Endothelial cell of umbilical vein (primary cell): ENCODE data around the gene FBLIM1. TPM values are rescaled to one million over a fixed set of nuclear protein-coding genes. Genes with fewer than 3 reads are reported as not detected.

ENCODE experiments used
- BruUV-seq: library from RNA; stranded (reverse); fragments of 400-500 nt; replicated peaks from 2 replicates; lab custom pipeline; 2021; lab: Mats Ljungman, UMichigan
- CTCF ChIA-PET: fragments of 300-600, 350-600 bp; sonication (Branson Sonifier 250); formaldehyde crosslinking; loops from one replicate; lab custom pipeline; 2021; ENCODE audit warnings: antibody characterized with exemption, inconsistent platforms; lab: Charles Lee
- POLR2A ChIA-PET: fragments of 300-600, 350-600 bp; sonication (Branson Sonifier 250); formaldehyde crosslinking; loops from one replicate; lab custom pipeline; 2021; ENCODE audit warnings: antibody characterized with exemption, inconsistent platforms; lab: Charles Lee
- DNase-seq: peaks from one replicate; pipeline ENCODE4 v3.0.0-alpha.2; 2011; ENCODE audit warnings: low read depth, low spot score
- FAIRE-seq: peaks from 2 replicates; lab custom pipeline; 2011; peaks lifted over from hg19 to GRCh38; lab: Jason Lieb, UNC
- H2AFZ ChIP-seq: 2 replicates; pipeline ENCODE4 v1.6.0; 2012; ENCODE audit warnings: low read depth, low read length, control low read depth, inconsistent platforms
- H3K27ac ChIP-seq: 2 replicates; pipeline ENCODE4 v1.5.1; 2011; ENCODE audit warnings: low read depth, mild to moderate bottlenecking, control low read depth, low read length, moderate library complexity; ENCODE audit not compliant: insufficient read depth
- H3K27me3 ChIP-seq, 2 experiments: 2 replicates each; pipeline versions ENCODE4 v1.6.0 to v1.6.1; 2011; ENCODE audit warnings: low read length in 2 of 2, mixed read lengths in 1 of 2; ENCODE audit not compliant: control insufficient read depth in 2 of 2, insufficient read depth in 2 of 2
- H3K36me3 ChIP-seq, 2 experiments: 2 replicates in 1 of 2; 3 replicates in 1 of 2; pipeline ENCODE4 v1.5.1; 2011; ENCODE audit warnings: low read length in 2 of 2, mild to moderate bottlenecking in 1 of 2, moderate library complexity in 1 of 2; ENCODE audit not compliant: control insufficient read depth in 2 of 2, insufficient read depth in 2 of 2; ENCODE audit errors: extremely low read depth in 1 of 2
- H3K4me1 ChIP-seq: 3 replicates; pipeline ENCODE4 v1.5.1; 2011; ENCODE audit warnings: mild to moderate bottlenecking, low read length; ENCODE audit not compliant: control insufficient read depth, insufficient read depth; ENCODE audit errors: extremely low read depth
- H3K4me2 ChIP-seq: 2 replicates; pipeline ENCODE4 v1.6.1; 2011; ENCODE audit warnings: low read length, control low read depth, mixed read lengths; ENCODE audit not compliant: insufficient read depth
- H3K4me3 ChIP-seq, 3 experiments: fragments of 200-600 bp in 1 of 3; sonication (generic), shearing (Covaris generic) in 1 of 3; replicated peaks in 1 of 3; 2 replicates each; pipeline ENCODE4 v1.5.1; 2011 to 2016; ENCODE audit warnings: control low read depth in 3 of 3, low read length in 3 of 3, mild to moderate bottlenecking in 2 of 3, inconsistent platforms in 1 of 3, low read depth in 1 of 3, moderate library complexity in 1 of 3; ENCODE audit not compliant: insufficient read depth in 1 of 3
- H3K79me2 ChIP-seq: 2 replicates; pipeline ENCODE4 v1.6.0; 2012; ENCODE audit warnings: low read length, inconsistent platforms; ENCODE audit not compliant: control insufficient read depth, insufficient read depth
- H3K9ac ChIP-seq: replicated peaks from 2 replicates; pipeline ENCODE3; 2011; ENCODE audit warnings: low read length, control low read depth; ENCODE audit not compliant: insufficient read depth; ENCODE audit errors: extremely low read depth
- H3K9me1 ChIP-seq: replicated peaks from 3 replicates; pipeline ENCODE4 v1.6.0; 2011; ENCODE audit warnings: mild to moderate bottlenecking, low read length; ENCODE audit not compliant: control insufficient read depth, insufficient read depth; ENCODE audit errors: extremely low read depth
- H3K9me3 ChIP-seq: replicated peaks from 2 replicates; pipeline ENCODE4 v1.5.1; 2012; ENCODE audit warnings: low read length, inconsistent platforms; ENCODE audit not compliant: control insufficient read depth, insufficient read depth
- H4K20me1 ChIP-seq: replicated peaks from 2 replicates; pipeline ENCODE3; 2011; ENCODE audit warnings: mild to moderate bottlenecking, low read length; ENCODE audit not compliant: control insufficient read depth, insufficient read depth; ENCODE audit errors: extremely low read depth
- EZH2 ChIP-seq: IDR thresholded peaks from 2 replicates; pipeline ENCODE4 v1.6.1; 2012; ENCODE audit warnings: borderline replicate concordance, low read depth, mild to moderate bottlenecking, moderate library complexity, low read length, inconsistent platforms; ENCODE audit not compliant: severe bottlenecking
- FOS ChIP-seq: IDR thresholded peaks from 2 replicates; pipeline ENCODE4 v1.6.1; 2011; ENCODE audit warnings: mild to moderate bottlenecking, low read length, moderate library complexity, borderline replicate concordance; ENCODE audit not compliant: insufficient read depth
- GATA2 ChIP-seq: IDR thresholded peaks from 2 replicates; pipeline ENCODE4 v1.7.0; 2011; ENCODE audit warnings: low read depth, mild to moderate bottlenecking, moderate library complexity, mixed read lengths, low read length; ENCODE audit not compliant: insufficient read length, insufficient read depth
- JUN ChIP-seq: IDR thresholded peaks from 2 replicates; pipeline ENCODE4 v1.6.1; 2011; ENCODE audit warnings: borderline replicate concordance, low read depth; ENCODE audit not compliant: insufficient read length, insufficient read depth
- MAX ChIP-seq: IDR thresholded peaks from 2 replicates; pipeline ENCODE4 v1.6.1; 2011; ENCODE audit not compliant: insufficient read depth, insufficient read length
- MYC ChIP-seq: IDR thresholded peaks from one replicate; pipeline ENCODE4 v1.6.1; 2011; ENCODE audit warnings: mild to moderate bottlenecking, low read depth, low read length
- POLR2A ChIP-seq: IDR thresholded peaks from 2 replicates; pipeline ENCODE4 v1.6.1; 2012; ENCODE audit warnings: low read depth, mild to moderate bottlenecking, control low read depth, low read length
- POLR2AphosphoS5 ChIP-seq: IDR thresholded peaks from 2 replicates; pipeline ENCODE4 v1.6.1; 2012; ENCODE audit warnings: low read depth, mild to moderate bottlenecking, control low read depth, low read length, moderate library complexity; ENCODE audit not compliant: insufficient read depth
- dilution Hi-C: fragments of 300-500 bp; cut with MboI; formaldehyde crosslinking; loops from one replicate; pipeline ENCODE4 v1.15.0; 2019; ENCODE audit warnings: low sequenced_read_pairs; ENCODE audit not compliant: extremely low pct_ligation_motif_present
- intact Hi-C: fragments of 100-400 bp; cut with micrococcal nuclease; formaldehyde crosslinking; loops from one replicate; pipeline ENCODE4 v1.10.0; 2022
- polyA plus RNA-seq, 4 experiments: library from polyadenylated mRNA; depleted of rRNA in 3 of 4; stranded (reverse) in 3 of 4; unstranded in 1 of 4; fragments of >200 nt; gene quantifications; 2 replicates each; pipeline versions ENCODE4 v1.2.1 to v1.2.3, GENCODE V29; 2011 to 2012; ENCODE audit warnings: missing spikeins in 1 of 4
- total RNA-seq: library from RNA; stranded (reverse); gene quantifications from 2 replicates; pipeline ENCODE4 v1.2.3, GENCODE V29; 2021
- TF ChIP-seq, protein P1 (sequence below), 2 donors: IDR thresholded peaks; 1 replicate in 1 of 2; 2 replicates in 1 of 2; pipeline ENCODE4 v1.5.1; 2011; ENCODE audit warnings: low read length in 2 of 2, mild to moderate bottlenecking in 2 of 2, moderate library complexity in 2 of 2, control low read depth in 1 of 2, inconsistent platforms in 1 of 2, low read depth in 1 of 2; ENCODE audit not compliant: insufficient read depth in 1 of 2; ENCODE audit errors: extremely low read depth in 1 of 2

The FBLIM1 gene
- total and polyA plus RNA-seq, 2 donors (not counting 3 experiments of a cell fraction or from before 2014, with no cell fraction given) = 363 to 414 TPM

- TF ChIP-seq POLR2AphosphoS5 = no peak
- TF ChIP-seq MYC = no peak
- TF ChIP-seq, protein P1, sequence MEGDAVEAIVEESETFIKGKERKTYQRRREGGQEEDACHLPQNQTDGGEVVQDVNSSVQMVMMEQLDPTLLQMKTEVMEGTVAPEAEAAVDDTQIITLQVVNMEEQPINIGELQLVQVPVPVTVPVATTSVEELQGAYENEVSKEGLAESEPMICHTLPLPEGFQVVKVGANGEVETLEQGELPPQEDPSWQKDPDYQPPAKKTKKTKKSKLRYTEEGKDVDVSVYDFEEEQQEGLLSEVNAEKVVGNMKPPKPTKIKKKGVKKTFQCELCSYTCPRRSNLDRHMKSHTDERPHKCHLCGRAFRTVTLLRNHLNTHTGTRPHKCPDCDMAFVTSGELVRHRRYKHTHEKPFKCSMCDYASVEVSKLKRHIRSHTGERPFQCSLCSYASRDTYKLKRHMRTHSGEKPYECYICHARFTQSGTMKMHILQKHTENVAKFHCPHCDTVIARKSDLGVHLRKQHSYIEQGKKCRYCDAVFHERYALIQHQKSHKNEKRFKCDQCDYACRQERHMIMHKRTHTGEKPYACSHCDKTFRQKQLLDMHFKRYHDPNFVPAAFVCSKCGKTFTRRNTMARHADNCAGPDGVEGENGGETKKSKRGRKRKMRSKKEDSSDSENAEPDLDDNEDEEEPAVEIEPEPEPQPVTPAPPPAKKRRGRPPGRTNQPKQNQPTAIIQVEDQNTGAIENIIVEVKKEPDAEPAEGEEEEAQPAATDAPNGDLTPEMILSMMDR (IDR thresholded peaks at IDR 0.05; ENCODE audit: extremely low read depth in 1 of 2, insufficient read depth in 1 of 2, low read depth in 1 of 2, low read length in 2 of 2) = no peak
- BruUV-seq = no TSS peak
- ChIA-PET CTCF (no interaction called here), POLR2A (no interaction called here)
- H3K4me1 ChIP-seq = no peaks in the 10 kb centered on the region
- FAIRE-seq (no peak), DNase-seq (no peak)
- no peaks in the 10 kb centered on the region for H3K9me1 ChIP-seq
- H3K36me3 ChIP-seq = peaks cover 7 to 41% of the 10 kb centered on the region in 2 experiments
- no peaks in the 10 kb centered on the region for H3K27me3 ChIP-seq
- H2AFZ ChIP-seq = no peak overlapping the region
- no peaks in the 10 kb centered on the region for H3K9me3 ChIP-seq
- intact Hi-C loops = no loop called here
- no peak overlapping the region for H3K9ac ChIP-seq
- H3K79me2 ChIP-seq = no peaks in the 10 kb centered on the region
- H3K4me3 ChIP-seq = no peak overlapping the region
- no peak overlapping the region for H3K4me2 ChIP-seq
- H4K20me1 ChIP-seq = no peaks in the 10 kb centered on the region
- dilution Hi-C loops = no loop called here
- no peak overlapping the region for H3K27ac ChIP-seq
Observed at GRCh38 chr1:15719381-15720120, 39.0 kb upstream of the FBLIM1 start.

DNA sequence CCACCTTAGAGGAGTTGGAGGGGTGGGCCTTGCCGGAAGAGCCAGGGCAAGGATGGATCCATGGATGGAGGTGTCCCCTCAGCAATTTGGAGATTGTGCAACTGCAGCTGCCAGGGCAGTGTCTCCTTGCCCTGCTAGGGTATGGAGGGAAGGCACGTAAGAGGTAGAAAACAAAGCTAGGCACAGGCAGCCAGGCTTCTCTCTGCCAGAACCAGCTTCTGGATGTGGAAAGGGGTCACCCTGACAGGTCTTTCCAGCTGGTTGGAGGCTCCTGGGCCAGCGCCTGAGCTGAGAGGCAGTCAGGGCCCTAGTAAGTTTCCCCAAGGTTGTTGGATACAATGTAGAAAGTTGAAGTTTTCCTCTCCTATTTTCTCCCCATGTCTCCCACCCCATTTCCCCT is 37.7 kb upstream of the FBLIM1 start:
- ChIA-PET CTCF (interaction anchor here (0.6 kb wide), 1 partner anchor 21 kb away, joined by 3 read pairs; no protein-coding TSS in a partner anchor), POLR2A (interaction anchor here (0.6 kb wide), 1 partner anchor 9 kb away, joined by 5 read pairs; no protein-coding TSS in a partner anchor)
- FAIRE-seq = no peak
- no peaks in the 10 kb centered on the region for H4K20me1 ChIP-seq
- no TSS peak for BruUV-seq
- H3K4me2 ChIP-seq = no peak overlapping the region
- TF ChIP-seq EZH2 = no peak
- TF ChIP-seq MAX = no peak
- no peak for TF ChIP-seq MYC
- TF ChIP-seq, protein P1 (IDR thresholded peaks at IDR 0.05; ENCODE audit: extremely low read depth in 1 of 2, insufficient read depth in 1 of 2, low read depth in 1 of 2, low read length in 2 of 2) = no peak
- TF ChIP-seq FOS = no peak
- no peak for TF ChIP-seq POLR2A
- TF ChIP-seq POLR2AphosphoS5 = no peak
- no peak for TF ChIP-seq GATA2
- TF ChIP-seq JUN = no peak
- H3K9me1 ChIP-seq = no peaks in the 10 kb centered on the region
- no peak overlapping the region for H3K27ac ChIP-seq
- no peaks in the 10 kb centered on the region for H3K27me3 ChIP-seq
- no peak overlapping the region for H2AFZ ChIP-seq
- H3K36me3 ChIP-seq = peaks cover 7 to 48% of the 10 kb centered on the region in 2 experiments
- dilution Hi-C loops = no loop called here
- no peak overlapping the region for H3K9ac ChIP-seq
- H3K79me2 ChIP-seq = no peaks in the 10 kb centered on the region
- H3K9me3 ChIP-seq = no peaks in the 10 kb centered on the region
- DNase-seq = no peak
- H3K4me3 ChIP-seq = no peak overlapping the region
- no peaks in the 10 kb centered on the region for H3K4me1 ChIP-seq
- intact Hi-C loops = no loop called here
